GM18858 (cell line): ENCODE measurements around the gene TCF12.
A peak's percentile ranks its signal among the peaks of the same experiment; 100 is the strongest.

Experiments
- ATAC-seq: cut with Tn5 transposase; IDR thresholded peaks from one replicate; pipeline ENCODE4 v1.9.1; 2021; ENCODE audit not compliant: unreplicated experiment

The TCF12 gene

GRCh38 chr15:57285386-57285785 is 366.9 kb downstream of the TCF12 start:
- ATAC-seq: no peak

GRCh38 chr15:57286446-57287122 is 368.1 kb downstream of the TCF12 start:
- no peak for ATAC-seq

DNA sequence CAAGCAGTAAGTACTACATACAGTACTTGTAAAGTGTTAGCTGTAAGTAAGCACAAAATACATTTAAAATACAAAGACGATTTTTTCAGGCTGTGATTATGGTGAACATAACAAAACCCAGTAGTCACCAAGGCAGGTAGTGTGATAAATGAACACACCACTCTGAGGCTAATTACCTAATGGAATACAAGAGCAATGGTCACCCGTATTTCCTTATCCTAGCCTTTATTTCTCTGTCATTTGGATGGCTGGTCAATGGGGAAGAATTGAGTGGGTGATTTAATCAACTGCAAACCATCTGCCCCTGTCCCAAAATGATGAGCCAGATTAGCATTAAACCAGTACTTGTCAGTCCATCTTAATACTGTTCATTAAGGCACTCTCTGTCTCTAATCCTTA is 368.7 kb downstream of the TCF12 start:
- ATAC-seq: no peak

GRCh38 chr15:57288926-57289580 is 370.6 kb downstream of the TCF12 start:
- ATAC-seq: no peak

DNA sequence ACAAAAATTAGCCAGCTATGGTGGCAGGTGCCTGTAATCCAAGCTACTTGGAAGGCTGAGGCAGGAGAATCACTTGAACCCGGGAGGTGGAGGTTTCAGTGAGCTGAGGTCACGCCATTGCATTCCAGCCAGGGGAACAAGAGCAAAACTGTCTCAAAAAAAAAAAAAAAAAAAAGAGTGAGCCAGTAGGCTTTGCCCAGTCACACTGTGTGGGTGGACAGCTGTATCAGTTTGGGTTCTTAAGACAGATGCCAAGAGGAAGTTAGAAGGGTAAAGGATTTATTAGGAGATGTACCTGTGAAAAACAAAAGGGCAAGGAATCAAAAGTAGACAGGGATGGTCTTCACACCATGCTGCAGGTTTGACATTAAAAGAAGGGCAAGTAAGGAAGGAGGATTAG is 371.7 kb downstream of the TCF12 start:
- ATAC-seq: no peak

DNA sequence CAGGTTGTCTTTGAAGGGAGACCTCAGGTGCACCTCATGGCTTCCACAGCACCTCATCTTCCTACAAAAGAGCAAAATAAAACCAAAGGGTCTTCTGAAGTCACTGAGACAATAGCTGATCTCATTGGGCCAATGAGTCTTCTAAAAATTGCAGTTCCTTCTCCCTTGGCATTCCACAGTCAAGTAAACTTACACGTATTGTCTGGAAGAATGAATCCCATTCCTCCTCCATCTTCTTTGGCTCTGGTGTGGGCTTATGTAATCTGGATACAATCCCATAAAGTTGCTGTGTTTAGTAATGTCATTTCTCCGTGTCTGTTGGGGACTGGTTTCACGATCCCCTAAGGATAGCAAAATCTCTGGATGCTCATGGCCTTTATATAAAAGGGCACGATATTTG is 372.4 kb downstream of the TCF12 start:
- ATAC-seq: no peak

GRCh38 chr15:57296473-57297162 is 378.2 kb downstream of the TCF12 start:
- ATAC-seq: no peak

GRCh38 chr15:57297163-57297593 is 378.7 kb downstream of the TCF12 start:
- ATAC-seq: no peak

DNA sequence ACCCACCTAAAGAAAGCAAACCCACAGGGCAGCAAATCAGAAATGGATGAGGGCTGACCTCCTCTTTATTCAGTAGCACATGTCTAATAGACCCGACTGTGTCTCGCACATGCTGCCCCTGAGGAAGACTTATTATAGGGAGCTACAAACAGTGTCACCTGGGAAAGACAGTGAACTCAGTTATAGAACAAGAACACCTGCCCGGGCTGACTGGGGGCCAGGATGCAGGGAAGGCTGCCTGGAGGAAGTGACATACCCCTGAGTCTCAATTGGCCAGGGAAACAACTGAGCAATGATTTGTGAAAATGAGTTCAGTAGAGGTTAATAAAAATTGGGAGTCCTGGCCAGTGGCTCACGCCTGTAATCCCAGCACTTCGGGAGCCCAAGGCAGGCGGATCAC is 379.2 kb downstream of the TCF12 start:
- no peak for ATAC-seq

- ATAC-seq: no peak
These were observed 379.8 kb downstream of the TCF12 start for GRCh38 chr15:57298204-57298603.

DNA sequence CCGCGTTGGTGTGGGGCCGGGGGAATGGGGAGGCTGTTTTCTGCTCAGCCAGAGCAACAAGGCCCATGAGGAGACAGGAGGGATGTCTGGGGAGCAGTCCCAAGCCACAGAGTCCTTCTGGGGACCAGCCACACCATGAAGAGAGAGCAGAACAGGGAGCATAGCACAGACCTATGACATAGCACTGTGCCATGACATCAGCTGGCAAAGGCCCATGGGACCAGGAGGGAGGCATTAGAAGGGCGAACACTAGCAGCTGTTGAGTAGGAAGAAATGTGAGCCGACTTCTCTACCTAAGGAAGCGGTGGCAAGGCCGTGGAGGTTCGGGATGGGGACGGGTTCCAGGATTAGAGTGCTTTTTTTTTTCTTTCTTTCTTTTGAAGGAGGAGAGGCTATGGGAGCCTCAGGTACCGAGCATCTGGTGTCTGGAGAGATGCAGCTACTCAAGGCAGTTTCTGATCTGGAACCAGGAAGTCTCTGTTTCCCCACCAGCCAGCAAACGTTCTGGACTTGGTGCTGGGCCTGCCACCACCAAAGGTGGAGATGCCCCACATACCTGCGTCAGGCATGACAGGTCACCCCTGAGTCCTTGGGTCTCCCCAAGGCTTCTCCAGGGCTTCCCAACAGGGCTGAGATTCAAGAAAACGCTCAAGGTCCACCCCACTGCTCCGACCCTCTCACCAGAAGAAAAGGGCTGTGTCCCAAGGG is 380.6 kb downstream of the TCF12 start:
- no peak for ATAC-seq

- no peak for ATAC-seq
These were observed 382.9 kb downstream of the TCF12 start for GRCh38 chr15:57301307-57301706.

DNA sequence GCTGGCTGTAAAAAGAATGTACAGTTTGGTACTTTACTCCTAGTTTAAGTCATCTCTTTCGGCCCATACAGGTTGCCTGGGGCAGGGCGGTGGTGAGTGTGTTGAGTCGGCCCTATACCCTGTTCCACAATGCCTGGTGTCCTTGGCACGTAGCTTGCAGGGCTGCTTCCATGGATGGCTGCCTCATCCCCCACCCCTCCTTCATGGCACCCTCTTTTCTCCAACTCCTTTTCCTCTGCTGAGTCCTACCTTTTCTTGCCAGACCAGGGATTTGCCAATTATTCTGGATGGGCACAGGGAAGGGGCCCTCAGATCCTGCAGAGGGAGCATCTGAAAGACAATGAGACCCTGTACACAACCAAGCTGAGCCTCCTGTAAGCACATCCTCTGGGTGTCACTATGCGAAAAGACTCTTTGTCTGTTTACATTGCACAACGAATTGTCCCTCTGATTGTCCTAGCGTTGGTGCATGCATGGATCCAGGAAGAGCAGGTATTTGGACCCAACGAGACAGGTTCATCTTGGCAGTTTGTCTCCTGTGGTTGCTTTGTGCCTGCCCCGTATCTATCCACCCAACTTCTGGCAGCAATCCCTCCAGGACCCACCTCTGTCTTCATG is 384.3 kb downstream of the TCF12 start:
- ATAC-seq: no peak

DNA sequence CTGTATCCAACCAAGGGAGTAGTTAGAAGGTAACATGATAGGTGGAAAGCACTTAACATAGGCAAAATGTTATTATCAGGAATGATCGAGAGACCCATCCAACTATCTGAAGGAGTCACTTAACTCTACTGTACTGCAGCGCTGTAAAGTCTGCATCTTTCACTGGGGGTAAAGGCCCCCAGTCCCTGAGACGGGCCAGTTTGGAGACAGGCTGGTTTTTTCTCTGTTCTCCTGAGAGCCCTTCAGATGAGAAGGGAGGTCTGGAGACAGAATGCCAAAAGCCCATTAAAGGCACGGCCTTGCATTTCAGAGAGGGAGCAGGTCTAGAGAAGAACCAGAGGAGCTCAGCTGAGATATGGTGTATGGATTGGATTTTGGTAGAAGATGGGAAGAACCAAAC is 386.6 kb downstream of the TCF12 start:
- ATAC-seq: no peak

- ATAC-seq: peak; percentile 48
These were observed 387.9 kb downstream of the TCF12 start for GRCh38 chr15:57306161-57306943.

DNA sequence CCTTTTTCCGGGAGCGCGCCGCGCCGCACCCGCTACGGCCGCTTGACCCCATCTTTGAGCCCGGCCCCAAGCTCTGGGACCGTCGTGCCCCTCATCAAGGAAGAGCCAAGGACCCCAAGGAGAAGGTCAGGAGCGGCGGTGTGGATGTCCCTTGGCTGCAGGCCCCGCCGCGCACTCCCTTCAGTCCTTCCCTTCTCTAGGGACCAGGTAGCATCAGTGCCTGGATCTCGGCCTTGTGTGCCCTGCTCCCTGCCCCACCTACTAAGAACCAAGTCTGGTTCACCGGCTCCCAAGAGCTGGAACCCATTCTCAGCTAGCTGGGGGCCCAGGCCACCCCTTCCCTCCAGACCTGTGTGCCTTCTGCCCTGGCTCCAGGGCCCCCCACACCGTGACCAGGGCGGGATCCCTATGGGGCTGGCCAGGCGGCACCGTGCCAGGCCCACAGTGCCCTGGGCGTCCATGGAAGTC is 388.5 kb downstream of the TCF12 start:
- ATAC-seq: no peak

DNA sequence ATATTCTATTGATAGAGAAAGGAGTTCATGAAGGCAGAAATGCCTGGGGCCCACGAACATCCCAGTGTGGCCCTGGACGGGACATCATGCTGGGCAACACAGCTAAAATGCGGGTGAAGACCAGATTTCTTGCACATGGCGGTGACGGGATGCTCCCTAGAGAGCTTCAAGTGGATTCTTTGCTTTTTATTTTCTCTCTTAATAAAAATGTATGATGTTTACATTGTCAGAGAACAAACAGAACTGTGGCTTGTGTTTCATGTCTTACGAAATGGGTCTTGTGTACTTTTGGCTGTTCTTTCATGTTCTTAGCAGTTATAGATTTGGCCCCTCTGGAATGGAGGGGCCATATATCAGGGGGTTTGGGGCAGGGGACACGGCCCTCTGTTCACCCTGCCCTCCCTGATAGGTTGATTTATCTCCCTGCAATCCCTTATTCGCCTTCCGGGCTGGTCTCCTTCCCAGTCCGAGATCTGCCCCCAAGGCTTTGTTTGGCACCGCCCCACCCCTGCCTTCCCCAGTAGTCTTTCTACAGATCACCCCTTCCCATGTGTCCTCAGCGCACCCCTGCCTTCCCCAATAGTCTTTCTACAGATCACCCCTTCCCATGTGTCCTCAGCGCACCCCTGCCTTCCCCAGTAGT is 389.2 kb downstream of the TCF12 start:
- ATAC-seq: no peak

- no peak for ATAC-seq
These were observed 389.7 kb downstream of the TCF12 start for GRCh38 chr15:57308170-57308545.

DNA sequence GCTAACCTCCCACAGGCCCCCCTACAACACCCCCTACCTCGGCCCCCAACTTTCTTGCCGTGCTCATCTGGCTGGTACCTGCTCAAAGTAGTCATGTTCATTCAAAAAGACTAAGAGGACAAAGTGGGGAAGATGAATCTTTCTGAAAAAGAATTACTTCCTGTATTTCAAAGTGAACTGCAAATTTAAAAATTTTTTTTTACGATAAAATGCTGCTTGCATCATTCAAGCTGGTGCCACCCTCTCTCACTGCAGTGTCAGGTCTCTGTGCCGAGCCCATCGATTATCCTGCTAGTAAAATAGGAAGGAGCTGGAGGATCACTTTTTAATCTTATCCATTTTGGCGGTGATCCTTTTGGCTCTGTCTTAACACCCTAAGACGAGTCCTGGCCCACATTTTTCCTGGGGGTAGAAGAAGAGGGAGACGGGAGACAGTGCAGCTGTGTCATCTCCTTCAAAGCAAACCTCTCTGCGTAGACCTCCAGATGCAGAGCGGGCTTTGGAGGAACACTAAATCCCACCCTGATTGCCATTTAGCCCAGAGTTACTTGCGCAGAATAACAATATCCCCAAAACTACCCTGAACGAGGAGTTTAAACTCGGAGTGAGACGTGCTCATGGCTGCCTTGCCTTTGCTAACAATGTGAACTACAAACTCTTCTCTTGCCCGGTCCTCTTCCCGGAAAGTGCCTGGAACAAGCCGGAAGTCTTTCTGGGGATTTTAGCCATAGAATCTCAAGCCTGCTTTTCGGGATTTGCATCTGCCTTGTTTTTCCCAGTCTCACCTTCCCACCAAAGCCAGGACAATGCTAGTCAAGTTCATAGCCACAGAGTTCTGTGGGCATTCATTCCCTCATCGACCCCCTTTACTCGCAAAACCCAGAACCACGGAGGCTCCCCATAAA is 391.7 kb downstream of the TCF12 start:
- ATAC-seq: no peak
